SH-SY5Y (cell line): ENCODE results near the gene TSC22D1.

Experiments used
- GATA2 ChIP-seq: IDR thresholded peaks from 2 replicates; pipeline ENCODE4 v1.6.1; 2011; ENCODE audit warnings: mild to moderate bottlenecking, low read depth, low read length
- GATA3 ChIP-seq: IDR thresholded peaks from 2 replicates; pipeline ENCODE4 v1.6.1; 2011; ENCODE audit warnings: low read depth, mild to moderate bottlenecking, low read length, moderate library complexity

- TF ChIP-seq GATA2 (no peak), GATA3 (no peak)
These were observed 123.7 kb downstream of the TSC22D1 start for GRCh38 chr13:44452418-44452817.
